GM18502 (cell line): Measurements from ENCODE around the gene SIM2.

Source experiments
- ATAC-seq: cut with Tn5 transposase; IDR thresholded peaks from one replicate; pipeline ENCODE4 v1.9.1; 2021; ENCODE audit warnings: mild to moderate bottlenecking; ENCODE audit not compliant: unreplicated experiment, poor library complexity

SIM2 gene

DNA sequence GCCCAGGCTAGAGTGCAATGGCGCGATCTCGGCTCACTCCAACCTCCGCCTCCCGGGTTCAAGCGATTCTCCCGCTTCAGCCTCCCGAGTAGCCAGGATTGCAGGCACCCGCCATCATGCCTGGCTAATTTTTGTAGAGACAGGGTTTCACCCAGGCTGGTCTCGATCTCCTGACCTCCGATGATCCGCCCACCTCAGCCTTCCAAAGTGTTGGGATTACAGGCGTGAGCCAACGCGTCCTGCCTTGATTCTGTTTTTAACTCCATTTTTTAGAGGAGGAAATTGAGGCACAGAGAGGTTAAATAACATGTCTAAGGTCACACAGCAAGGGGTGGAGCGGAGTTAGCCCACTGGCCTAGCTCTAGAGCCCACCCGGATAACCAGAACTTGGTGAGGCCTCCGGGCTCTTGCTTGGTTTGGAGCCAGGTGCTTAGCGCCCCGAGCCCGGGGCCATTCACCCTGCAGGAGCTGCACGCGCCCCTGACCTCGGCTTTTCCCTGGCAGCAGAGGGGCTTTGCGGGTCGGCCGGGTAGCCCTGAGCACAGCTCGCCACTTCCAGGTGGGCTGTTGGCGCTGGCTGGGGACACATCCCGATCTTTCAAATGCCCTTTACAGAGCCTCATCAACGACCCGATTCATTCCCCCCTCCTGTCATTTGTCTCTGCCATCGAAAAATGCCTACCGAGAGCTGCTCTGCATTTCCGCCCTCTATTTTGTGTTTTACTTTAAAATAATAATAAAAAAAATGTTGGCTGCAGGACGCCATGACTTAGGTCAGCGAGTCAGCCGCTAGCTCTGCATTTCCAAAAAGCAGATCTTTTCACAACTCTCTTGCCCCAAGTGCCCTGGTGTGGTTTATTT lies 11.2 kb downstream of the SIM2 start:
- ATAC-seq: no peak

DNA sequence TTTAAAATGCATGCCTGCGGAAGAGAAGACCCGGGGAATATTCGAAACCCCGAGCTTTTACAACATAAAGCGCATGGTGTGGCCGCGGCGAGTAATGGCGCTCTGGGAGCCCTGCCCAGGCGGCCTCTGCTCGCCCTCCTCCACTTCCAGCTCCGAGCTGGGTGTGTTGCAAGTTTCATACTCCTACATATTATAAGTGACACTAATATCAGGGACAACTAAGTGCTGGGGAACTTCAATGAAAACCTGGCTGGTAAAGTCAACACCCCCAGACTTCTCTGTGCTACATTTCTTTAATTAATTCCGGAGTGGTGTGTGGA lies 11.8 kb downstream of the SIM2 start:
- no peak for ATAC-seq

DNA sequence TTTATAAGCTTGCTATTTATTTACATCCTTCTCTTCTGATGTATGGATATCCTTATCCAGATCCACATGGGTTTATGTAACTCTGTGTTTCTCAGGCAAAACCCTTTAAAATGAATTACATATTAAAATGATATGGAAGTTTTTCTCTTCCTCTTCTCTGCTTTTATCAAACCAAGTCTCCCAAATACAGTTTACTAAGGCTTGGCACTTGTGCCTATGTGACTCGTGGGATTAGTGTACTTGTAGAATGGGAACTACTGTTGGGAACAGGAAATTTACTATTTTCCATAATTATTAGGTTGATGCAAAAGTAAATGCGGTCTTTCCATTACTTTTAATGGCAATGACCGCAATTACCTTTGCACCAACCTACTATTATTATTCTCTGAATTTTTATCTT lies 14.8 kb downstream of the SIM2 start:
- no peak for ATAC-seq

DNA sequence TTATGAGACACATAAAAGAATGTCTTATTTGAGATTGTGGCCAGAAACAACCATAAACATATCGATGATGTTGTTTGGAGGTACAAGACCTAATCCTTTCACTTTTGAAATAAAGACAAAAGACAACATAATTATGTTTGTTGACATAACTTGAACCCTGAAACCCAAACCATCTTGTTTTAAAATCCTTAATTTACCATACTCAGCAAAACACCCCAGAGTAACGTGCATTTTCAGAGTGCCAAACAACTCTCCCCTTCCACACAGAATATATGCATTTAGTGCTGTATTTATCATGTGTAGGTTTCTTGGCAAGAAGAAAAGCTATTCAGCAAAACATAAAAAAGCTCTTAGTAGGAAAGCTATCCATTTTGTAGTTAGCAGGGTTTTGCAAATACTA lies 17.5 kb downstream of the SIM2 start:
- ATAC-seq: no peak

DNA sequence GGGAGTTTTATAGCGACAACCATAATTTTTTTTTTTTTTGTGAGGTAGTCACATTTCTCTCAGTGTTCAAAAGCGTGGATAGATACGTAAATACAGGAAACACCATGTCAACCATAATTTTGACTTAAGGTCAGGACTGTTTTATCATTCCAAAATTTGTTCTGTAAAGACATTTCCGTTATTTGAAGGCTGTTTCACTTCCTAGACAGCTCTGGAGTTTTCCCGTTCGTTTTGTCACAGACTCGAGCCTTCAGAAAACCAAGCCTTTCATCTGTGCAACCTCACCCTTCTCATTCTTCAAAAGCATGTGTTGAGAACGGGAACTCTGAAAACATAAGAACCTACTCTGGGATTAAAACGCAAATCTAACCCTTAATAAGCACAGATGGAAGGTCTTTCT lies 17.9 kb downstream of the SIM2 start:
- ATAC-seq: no peak

DNA sequence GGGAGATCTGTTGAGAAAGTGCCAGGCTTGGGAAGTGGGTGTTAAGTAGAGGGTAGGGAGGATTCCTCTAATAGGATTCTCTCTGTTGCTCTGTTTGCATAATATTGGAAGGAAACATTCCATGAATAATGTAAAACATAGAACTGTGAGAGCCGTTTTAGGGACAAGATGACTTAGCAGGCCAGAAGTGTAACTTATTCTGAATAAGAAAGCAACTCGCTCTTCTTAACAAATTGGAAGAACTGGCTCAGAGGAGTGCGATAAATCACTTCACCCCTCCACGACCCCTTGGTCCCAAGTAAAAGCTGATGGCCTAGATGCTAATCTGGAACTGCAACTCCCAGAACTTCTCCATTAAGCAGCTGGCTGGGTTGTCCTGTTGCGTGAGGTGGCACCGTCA lies 19.1 kb downstream of the SIM2 start:
- no peak for ATAC-seq

DNA sequence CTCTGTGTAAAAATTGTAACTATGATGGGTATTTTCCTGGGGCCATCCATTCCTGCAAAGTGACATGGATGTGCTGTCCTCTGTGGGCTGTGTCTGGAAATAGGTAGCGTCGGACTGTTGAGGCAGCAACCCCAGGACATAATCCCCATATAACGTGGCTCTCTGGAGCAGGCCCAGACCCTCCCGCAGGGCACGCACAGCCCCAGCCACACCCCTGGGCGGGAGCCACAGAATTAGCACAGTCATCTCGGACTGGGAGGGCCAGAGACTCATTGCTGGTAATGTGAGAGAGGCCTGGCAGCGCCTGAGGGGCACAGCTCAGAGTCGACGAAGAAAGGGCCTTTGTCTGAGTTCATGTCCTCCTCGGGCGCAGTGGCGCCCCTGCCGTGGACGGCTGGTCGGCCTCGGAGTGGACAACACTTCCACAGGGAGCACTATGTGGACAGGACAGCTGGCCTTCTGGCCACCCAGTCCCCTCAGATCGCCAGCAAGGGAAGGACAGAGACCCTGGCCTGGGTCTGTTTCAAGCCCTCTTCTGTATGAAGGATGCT lies 20.1 kb downstream of the SIM2 start:
- no peak for ATAC-seq

DNA sequence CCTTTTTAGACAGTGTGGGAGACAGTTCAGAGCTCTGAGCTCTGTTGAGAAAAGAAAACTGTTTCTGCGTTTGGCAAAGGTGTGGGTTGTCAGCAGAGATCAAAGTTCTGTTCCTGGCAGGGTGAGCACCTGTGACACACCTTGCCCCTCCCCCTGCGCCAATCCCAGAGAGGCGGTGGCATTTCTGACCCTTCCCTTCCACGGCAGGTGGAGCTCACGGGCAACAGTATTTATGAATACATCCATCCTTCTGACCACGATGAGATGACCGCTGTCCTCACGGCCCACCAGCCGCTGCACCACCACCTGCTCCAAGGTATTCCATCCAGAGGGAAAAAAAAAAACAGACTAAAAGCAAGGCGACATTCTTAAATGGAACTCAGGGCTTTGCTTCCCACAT lies 20.7 kb downstream of the SIM2 start:
- ATAC-seq: no peak

DNA sequence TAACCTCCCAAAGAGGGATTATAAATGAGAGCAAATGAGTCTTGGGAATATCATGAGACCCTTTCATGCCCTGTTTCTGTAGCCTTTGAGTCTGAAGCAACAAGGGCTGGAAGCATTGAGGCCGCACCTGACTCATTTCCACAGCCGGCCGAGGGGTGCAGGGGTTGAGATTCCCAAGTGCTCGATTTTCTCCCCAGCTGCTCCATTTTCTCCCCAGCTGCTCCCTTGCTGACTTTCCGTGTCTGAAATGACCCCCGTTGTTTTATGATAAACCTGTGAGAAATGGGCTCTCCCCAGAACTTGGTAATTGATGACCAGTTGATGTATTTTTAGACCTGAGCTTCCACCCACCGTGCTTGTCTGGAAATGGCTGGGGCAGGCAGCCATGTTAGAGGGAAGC lies 22.9 kb downstream of the SIM2 start:
- no peak for ATAC-seq

DNA sequence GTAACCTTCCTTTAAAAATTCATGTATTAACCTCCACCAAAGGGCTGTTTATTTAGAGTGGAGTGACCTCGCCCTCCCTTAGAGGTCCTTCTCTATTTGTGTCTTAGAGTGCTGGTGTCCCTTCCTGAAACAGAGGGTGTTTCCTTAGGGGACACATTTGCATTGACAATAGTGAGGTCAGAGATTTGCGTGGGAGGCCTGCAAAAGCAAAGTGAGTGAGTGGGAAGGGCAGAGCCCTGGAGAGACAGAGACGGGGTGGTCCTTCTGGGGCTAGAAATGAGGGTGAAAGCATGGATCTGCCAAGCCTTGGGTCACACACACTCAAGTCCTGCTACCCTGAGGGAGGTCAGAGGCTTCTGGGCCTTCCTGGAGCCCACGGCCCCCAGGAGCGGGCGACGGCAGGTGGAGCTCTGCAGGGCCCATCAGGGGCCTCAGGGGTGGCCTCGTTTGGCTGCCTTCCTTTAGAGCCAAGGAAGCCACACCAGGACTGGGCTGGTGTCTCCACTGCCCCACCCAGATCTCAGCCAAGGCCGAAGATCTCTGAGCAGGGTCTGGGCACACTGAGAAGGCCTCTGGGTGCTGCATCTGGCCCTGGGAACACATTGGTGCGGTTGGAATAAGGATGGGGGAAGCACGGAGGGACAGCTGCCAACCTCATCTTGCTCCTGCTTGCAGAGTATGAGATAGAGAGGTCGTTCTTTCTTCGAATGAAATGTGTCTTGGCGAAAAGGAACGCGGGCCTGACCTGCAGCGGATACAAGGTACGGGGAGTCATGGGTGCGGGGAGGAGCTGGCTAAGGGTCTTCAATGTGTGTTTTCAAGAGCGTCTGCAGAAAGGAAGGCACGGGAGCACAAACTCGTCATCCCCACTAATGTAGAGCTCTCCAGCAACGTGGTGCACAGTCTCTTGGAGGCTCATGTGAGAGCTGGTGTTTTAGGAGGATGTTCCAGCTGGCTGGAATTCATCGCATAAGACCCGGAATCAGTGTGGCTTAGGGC lies 23.8 kb downstream of the SIM2 start:
- ATAC-seq: no peak

DNA sequence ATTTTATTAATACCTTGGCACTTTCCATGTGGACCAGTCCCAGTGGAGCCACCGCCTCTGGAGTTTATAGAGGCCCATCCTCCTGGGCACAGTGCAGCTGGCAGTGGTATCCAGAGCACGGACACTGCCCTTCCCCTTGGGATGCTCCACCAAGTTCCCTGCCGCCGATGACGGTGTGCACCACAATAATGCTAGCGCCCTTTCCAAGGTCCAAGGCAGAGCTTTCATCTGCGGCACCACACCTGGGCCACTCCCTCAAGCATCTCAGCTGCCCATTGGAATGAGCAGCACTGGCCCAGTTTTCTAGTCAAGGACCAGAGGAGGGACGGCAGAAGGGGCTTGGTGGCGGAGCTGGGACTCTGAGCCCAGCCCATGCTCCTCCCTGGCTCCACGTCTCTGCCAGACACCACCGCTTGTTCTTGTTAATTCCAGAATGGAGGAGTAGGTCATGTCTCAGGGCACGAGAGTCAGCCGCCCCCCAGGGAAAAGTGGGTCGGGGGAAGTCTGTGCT lies 24.5 kb downstream of the SIM2 start:
- ATAC-seq: no peak

DNA sequence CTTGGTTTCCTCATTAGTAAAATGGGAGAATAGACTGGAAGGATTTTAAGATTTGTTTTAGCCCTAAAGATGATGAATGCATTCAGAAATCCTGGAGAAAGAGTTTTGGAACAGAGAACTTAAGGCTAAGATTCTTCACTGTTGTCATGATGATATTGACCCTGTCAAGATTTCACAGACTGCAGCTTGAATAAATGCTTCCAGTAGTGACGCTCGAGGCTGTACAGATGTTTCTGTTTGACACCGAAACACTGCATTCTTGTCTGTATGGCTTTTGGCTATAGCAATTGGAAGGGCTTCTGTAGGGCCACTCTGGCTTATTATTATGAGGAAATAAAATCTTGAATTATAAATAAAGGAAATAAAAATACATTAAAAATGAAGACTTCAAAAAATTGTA lies 25.7 kb downstream of the SIM2 start:
- no peak for ATAC-seq

DNA sequence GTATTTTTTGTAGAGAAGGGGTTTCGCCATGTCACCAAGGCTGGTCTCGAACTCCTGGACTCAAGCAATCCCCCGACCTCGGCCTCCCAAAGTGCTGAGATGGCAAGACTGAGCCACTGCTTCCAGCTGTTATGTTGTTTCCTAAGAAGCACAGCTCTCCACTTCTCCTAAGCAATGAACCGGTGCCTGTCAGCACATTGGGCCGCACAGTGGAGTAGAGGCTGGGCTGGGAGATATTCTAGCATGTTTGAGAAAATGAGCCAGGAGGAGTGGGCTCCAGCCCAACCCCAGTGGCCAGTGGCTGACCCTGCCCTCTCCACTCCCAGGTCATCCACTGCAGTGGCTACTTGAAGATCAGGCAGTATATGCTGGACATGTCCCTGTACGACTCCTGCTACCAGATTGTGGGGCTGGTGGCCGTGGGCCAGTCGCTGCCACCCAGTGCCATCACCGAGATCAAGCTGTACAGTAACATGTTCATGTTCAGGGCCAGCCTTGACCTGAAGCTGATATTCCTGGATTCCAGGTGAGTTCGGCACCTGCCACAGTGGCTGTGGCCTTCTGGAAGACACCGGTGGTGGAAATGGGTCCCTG lies 27.0 kb downstream of the SIM2 start:
- no peak for ATAC-seq

DNA sequence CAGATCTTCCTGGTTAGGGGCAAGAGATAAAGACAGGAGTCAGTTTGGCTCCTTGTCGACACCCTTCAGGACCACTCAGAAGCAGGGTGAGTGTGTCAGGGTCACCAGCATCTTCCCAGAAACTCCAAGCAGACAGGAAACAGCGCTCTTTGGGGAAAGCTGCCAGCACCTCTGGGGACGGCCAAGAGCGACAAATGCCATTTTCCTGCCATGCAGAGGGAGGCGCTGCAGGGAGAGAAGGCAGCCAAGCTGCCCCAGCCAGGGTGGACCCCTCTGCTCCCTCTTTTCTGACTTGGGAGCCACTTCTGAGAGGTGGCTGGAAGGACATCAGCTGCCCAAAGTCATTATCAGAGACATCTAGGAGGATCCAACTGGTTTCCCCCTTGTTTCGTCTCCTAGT lies 29.0 kb downstream of the SIM2 start:
- ATAC-seq: no peak

DNA sequence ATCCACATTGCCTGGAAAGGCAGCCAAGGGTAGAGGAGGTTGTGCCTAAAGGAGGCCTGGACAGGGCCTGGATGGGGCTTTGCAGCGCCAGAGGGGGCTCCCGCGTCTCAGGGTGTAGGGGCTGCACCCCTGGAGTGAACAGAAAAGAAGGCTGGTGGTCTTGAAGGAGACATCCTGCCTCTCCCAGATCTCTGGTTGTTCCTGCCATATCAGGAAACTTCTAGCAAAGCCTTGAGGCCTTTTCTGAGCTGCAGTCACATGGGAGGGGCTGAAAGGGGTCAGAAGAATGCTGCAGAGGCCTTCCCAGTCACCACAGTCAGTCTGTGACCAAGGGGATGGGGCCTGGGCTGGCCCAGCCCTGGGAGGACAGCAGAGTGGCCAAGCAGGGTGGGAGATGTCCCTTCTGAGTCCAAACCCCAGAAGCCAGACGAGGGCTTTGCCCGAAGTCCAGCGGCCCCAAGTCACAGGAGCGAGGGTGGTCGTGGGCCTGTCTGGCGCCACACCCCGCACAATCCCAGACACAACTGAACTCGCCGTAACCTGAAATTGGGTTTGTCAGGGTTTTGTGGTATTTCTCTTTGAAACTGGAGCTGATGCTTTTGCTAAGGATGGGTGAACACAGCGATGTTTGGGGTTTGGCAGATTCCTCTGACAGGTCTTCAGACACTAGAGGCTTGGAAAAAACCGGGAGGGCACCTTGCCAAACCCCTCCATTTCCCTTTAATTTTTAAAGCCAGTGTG lies 29.6 kb downstream of the SIM2 start:
- no peak for ATAC-seq

DNA sequence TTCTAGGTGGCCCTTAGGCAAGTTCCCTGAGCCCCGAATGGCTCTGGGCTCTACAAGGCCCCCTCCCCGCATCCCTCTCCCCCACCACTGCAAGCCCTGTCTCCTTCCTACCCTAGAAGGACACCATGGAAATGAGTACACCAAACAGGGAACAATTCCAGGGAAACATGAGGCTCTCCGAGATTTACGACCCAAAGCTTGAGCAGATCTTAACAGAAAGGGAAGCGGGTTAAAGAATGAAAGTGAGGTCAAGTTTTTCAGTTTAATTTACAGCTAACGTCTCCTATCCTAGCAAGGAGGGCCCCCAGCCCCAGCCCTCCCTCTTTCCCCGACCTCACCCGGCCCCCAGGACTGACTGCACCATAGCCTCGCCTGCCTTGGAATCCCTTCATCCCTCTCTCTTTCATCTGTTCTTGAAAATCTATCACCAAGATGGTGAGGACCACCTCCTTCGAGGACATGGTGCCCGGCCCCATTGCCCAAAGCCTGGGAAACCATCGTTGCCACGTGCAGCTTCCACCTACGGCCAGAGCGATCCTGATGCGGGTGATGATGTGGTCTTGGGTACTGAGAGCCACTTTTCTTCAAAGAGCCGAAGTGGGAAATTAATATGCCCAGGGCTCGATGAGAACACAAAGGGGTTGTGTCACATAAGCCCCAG lies 30.5 kb downstream of the SIM2 start:
- ATAC-seq: no peak

DNA sequence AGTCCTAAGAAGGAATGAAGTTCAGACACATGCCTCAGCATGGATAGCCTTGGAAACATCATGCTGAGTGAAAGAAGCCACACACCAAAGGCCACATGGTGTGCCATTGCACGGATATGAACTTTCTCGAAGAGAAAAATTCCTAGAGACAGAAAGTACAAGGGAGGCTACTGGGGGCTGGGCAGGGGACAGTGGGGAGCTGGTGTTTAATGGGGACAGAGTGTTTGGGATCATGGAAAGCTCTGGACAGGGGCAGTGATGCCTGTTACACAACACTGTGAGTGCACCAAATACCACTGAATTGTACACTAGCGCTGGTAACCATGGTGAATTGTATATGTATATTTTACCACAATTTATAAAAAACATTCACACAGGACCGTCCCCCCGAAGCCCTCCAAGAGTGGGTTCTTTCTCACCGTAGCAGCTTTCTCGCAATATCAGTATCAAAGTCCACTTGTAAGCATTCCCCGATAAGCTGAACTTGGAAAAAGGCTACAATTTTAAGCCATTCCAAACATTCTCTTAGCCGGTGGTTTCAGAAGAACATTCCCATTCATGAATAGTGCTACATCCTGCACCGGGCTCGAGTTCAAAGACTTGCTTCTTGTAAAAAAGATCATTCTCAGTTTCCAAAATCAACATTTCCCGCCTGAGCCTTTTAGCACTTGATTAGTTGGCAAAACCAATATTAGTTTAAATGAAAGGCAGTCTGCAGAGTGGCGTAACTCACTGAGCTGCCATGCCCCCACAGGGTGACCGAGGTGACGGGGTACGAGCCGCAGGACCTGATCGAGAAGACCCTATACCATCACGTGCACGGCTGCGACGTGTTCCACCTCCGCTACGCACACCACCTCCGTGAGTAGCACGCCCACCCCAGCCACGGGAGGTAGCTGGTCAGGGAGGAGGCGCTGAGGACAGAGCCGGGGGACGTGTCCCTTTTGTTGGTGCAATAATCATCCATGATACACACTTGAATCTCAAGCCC lies 31.7 kb downstream of the SIM2 start:
- no peak for ATAC-seq

DNA sequence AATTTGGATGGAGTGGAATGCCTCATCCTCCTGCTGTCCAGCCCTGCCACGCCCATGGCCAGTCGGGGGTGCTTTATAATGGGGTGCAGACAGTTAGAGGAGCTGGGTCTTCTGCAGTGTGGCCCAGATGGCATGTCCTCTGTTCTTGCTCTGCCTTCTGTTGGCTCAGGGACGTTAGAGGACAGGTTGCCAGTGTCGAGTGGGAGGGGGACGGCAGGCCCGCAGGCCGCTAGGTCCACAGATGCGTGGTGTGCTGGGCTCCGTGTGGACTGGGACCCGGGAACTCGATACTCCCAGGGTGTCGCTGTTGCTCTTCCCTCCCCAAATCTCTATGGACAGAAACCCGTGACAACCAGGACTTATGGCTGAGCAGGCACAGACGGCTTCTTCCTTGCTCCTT lies 33.3 kb downstream of the SIM2 start:
- ATAC-seq: no peak
